GM19438 (cell line): Measurements from ENCODE around the gene USP7.

Source experiments
- ATAC-seq: cut with Tn5 transposase; IDR thresholded peaks from one replicate; pipeline ENCODE4 v1.9.1; 2021; ENCODE audit warnings: low read depth; ENCODE audit not compliant: unreplicated experiment

USP7 gene

DNA sequence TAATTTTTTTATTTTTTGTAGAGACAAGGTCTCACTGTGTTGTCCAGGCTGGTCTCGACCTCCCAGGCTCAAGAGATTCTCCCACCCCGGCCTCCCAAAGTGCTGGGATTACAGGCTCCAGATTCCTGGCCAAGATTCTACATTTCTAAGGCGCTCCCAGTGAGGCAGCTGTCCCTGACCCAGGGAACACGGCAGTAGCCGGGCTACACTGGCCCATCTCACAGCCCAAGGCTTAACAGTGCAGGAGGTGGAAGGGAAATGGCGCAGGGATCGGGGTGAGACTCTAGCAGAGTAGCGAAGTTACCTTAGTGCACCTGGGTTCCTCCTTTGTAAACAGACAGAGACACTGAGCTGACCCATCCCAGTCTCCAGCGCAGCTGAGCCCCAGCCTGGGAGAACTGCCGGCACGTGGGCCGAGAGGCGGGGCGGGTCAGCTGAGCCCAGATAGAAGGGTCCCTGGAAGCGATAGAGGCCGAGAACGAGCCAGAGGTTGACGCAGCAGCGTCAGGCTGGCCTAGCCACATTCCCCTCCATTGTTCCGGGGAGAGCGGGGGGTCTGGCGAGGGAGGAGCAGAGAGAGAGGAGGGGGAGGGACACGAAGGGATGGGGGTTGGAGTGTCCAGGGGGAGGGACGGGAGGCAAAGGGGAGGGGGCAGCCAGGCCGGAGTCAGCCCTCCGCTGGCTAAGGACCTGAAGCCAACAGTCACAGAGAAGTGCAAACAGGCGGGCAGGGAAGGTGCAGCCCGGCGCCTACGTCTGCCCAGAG, 97.4 kb downstream of the USP7 start:
- no peak for ATAC-seq

DNA sequence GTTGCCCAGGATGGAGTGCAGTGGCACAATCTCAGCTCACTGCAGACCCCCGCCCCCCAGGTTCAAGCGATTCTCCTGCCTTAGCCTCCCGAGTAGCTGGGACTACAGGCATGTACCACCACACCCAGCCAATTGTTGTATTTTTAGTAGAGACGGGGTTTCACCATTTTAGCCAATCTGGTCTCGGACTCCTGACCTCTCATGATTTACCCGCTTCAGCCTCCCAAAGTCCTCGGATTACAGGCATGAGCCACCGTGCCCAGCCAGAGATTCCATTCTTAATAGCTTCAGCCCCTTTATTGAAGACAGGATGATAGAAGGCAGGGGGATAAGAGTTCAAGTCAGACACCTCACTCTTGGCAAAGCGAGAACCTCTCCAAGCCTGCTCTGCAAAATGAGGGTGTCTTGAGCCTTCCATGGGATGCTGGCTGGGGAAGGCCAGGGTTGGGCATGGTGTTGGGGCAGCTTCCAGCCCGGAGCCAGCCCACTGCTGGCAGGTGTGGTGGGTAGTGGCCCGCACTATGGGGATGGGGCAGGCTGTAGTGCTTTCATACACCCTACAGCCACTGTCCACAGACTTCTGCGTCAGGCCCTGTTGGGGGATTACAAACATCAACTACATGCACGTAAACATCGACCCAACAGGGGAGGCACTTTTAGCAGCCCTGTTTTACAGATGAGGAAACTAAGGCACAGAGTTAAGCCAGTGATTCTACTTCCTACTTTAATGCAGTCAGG, 98.4 kb downstream of the USP7 start:
- ATAC-seq = no peak

DNA sequence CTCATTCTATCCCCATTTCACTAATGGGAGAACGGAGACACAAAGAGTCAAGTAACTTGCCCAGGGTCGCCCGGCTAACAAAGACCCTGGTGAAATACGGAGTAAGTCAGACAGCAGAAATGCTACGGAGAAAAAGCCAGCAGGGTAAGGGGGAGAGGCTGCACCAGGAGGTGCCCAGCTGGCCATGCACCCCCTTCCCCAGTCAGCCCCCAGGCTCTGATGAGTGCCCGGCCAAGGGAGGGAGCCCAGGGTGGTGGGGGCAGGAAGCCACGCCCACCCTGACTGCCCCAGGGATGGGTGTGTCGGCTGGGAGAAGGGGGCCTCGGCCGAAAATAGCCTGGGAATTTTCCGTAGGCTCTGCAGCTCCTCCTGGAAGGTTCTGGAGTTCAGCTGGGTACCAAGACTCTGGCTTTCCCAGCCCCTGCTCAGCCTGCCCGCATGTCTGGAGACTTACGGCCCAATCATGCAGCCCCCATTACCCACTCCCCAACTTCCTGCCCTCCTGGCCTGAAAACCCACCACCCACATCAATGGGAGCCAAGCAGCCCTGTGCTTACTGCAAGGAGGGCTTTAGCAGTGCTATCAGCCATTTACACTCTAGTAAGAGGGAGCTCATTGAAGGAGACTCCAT, 99.1 kb downstream of the USP7 start:
- ATAC-seq = no peak

DNA sequence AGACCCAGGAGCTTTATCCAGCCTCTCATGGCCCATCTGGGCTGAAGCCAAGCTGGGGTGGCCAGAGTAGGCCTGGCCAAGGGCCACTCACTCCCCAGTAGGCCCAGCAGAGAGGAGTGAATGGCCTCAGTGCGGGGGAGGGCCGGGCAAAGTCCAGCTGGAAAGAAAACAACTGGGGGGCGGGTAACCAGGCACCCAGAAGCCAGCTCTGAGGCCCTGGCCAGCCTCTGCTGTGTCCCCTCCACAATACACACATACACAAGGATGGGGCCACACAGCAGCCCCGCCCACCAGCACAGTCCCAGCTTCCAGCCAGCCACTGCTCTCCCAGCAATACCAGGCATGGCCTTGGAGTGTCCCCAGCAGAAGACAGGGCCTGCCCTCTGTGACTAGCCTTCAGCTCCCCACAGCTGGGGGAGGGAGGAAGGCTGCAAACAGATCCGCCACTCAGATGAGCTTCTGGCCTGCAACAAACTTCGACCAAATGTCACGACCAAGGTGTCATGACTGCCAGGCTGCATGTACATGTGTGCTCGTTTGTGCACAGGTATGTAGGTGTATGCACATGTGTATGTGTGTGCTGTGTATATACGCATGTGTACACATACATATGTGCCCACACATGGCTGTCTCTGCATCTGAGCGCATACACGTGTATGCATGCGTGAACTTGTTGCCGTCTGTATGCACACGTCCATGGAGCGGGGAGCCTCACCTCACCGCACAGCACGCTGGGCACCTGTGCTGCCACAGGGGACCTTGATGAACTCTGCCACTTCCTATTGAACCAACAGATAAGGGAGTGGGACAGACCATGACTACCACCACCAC, 99.9 kb downstream of the USP7 start:
- ATAC-seq = no peak

DNA sequence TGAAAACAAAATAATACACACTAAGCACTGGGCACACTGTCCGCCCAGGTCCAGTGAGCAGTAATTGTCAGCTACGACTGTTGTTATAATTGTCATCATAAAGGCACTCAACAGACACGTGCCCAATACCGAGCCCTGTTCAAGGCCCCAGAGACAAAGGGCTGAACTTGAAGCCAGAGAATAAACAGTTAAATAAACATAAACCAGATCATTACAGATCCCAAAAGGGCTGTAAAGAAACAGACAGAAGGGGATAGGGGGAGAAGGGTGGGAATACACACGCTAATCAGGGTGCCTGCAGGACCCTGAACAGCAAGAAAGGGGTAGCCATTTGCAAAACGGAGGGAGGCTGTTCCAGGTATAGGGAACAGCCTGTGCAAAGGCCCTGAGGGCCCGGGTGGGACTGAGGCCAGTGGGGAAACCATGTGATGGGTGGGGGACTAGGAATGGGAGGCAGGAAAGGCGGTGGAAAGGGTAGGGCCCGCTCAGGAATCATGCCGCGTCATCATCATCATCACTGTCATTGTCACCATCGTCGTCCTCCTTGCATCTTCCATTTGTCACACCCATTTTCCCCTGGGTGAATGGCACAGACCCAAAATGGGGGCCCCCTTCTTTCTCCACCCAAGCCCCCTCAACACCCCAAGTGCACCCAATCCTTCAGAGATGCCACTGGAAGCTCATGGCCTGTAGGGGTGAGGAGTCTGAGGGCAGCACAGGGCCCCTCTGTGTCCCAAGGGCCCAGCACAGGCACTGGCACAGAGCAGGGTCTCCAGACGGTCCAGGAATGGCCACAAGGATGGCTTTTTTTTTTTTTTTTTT, 101.2 kb downstream of the USP7 start:
- ATAC-seq = no peak

DNA sequence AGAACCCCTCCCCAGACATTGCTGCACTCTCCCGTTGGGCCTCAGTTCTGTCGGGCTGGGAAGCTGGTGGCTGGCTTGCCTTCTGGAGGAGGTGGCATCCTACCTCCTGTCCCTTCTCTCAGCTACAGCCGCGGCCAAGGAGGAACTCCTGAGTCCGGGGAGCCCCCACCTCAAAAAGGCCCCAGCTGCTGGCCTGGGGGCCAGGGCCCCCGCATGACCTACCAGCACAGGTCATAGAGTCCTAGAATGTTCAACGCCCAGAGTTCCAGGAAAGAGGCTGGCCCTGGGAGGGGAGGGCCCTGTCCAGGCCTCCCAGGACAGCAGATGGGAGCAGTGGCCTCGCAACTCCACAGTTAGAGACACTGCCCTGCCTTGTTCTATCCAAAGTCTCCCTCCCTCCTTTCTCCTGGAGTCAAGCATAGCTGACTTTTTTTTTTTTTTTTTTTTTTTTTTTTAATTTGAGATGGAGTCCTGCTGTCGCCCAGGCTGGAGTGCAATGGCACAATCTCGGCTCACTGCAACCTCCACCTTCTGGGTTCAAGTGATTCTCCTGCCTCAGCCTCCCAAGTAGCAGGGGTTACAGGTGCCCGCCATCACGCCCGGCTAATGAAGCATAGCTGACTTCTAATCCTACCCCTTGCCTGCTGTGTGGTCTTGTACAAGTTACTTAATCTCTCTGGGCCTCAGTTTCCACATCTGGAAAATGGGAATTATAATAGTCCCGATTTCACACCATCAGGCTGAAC, 102.0 kb downstream of the USP7 start:
- no peak for ATAC-seq

DNA sequence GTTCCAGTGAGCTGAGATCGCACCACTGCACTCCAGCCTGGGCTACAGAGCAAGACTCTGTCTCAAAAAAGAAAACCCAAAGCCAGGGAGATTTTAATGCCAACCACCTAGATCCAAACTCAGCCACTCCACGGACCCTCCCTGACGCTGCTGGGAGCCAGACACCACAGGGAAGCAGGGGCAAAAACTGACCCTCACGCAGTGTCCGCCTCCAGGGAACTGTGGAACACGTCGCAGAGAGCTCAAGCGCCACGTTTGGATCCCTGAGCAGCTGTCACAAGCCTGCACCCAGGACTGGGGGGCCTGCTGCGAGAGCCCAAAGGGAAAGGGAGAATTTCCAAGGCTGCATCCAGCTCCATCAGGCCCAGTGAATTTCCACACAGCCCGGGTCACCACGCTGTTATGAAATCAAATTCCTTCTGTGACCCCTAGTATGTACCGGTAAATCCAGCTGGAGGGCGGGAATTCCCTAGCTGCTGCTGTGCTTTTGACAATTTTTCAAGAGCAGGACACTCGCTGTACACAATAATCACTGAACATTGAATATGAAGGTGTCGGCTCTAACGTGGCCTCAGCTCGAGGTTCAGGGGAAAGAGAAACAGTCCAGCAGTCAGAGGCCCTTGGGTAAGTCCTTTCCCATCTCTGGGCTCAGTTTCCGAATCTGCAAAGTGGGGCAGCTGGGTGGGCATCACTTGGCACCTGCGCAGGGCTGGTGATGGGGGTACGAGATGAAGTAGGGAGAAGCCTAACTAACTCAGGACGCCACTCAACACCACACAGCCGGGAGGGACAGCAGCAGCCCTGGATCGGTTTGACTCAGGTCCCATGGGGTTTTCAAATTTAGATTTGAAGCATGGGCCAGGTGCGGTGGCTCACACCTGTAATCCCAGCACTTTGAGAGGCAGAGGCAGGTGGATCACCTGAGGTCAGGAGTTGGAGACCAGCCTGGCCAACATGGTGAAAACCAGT, 103.5 kb downstream of the USP7 start:
- ATAC-seq = no peak

DNA sequence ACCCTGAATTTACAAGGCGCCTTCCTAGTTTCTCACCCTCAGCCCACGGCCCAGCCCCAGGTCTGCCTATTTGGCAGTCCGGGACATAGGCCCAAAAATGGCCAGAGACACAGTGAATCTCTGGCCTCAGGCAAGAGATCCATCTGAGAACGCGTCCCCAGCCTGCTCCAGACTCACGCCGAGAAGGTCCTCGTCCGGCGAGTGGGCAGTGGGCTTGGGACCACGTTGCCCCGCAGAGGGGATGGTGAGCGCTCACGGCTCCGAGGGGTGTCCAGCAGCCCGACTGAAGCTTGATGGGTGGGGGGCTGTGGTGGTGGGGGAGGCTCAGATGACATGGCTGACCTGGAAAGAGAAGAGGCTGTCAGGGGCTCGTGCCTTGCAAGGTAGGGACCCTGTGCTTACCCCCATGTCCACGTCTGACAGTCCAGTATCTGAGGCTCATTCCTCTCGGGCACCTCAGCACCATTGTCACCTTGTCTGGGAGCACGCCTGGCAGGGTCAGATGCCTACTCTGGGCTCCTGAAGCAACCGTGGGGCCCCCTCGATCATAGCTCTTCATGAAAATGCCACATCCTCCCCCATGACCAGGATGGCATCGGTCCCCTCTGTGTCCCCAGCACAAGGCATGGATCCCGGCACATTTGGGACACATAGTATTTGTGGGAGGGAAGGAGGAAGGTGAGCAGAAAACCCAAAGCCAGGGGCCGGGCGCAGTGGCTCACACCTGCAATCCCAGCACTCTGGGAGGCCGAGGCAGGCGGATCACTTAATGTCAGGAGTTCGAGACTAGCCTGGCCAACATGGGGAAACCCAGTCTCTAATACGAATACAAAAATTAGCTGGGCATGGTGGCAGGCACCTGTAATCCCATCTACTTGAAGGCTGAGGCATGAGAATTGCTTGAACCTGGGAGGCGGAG, 104.5 kb downstream of the USP7 start:
- no peak for ATAC-seq

DNA sequence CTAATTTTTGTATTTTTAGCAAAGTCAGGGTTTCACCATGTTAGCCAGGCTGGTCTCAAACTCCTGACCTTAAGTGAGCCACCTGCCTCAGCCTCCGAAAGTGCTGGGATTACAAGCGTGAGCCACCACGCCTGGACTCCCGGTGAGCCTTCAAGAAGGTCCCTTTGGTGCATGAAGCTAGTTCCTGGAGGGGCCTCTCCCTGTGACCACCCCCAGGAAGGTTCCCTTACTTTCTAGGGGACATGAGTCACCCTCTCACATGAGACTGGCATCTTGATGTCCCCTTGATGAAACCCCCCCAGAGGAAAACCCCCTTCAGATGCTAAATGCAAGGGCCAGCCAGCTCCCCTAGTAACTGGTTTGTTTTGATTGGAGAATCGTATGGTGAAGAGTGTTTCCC, 107.7 kb downstream of the USP7 start:
- ATAC-seq = no peak

DNA sequence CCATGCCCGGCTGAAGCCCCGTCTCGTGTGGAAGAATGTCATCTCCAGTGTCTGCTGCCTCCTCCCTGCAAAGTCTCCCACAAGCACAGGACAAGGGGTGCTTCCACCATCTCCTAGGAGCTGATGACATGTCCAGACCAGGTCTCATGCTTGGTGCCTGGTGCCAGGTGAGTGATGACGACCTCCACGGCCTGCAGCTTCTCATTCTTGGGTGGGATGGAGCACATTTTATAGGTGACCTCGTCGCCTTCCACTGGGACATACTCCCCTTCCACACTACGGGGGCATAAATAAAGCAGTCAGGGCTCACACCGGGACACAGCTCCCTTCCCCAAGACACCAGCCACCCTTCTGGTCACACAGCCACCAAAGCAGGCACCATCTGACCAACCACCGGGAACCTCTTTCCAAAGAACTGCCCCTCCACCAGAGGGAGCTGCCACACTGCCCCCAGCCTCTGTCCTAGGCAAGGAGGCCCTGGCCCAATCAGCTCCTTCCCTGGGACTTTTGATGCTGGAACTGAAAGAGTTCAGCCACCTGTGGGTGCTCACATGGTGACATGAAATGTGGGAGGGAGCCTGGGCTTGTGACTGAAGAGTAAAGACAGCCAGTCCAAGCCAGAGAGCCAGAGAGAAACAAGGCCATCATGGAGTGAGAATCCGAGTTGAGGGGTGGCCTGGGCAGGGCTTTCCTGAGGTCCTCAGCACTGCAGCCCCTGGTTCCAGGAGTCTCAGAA, 108.5 kb downstream of the USP7 start:
- no peak for ATAC-seq

DNA sequence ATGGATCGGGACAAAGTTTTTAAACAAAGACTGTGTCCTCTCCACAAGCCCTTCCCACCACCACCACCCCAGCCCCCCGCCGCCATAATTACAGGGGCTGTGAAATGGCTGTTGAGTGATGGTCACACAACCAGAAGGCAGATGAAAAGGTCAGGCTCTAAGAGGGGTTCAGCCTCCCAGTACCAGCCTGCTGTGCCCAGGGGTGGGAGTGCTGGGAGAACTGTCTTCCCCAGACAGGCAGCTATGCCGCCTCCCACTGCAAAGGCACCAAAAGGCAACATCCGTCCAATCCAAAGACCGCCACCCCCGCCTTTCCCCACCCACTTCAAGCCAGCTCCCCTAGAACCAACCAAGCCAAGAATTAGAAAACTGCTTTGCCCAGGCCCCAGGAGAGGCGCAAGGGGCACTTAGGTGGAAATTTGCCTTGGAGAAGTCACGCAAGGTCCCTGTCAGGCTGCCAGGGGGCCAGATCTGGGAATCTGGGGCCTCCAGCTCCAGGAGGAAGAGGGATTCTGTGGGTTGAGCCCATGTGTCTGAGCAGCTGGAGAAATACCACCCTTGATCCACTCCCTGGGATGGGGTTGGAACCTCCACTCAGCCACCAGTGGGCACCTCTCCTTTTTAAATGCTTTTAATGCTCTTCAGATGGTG, 109.3 kb downstream of the USP7 start:
- ATAC-seq = no peak

DNA sequence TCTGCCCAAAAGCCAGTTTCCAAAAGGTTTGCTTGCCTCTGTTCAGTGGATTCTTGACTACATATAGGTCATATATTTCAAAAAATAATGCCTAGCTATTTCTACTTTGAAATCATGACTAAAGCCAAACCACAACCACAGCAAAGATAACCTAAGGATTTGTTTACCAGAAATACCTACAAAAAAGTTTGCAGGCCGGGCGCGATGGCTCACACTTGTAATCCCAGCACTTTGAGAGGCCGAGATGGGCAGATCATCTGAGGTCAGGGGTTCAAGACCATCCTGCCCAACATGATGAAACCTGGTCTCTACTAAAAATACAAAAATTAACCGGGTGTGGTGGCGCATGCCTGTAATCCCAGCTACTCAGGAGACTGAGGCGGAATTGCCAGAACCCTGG, 110.1 kb downstream of the USP7 start:
- no peak for ATAC-seq

DNA sequence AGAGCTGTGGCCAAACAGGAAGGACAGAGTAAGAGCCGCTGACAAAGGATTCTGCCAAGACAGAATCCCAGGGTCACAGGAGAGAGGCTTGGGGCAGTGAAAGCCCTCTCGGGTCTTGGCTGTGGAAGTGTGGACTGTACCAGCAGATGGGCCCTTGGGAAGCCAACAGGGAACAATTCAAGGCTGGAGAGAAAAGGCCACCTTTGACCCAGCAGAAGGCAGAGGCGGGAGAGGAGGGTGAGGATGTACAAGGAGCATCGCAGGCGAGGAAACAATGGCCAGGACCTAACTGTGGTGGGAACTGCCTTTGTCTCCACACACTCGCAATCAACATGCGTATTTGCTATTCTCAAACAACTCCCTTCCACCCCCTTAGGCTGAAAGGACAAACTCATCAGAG, 110.6 kb downstream of the USP7 start:
- ATAC-seq = no peak

DNA sequence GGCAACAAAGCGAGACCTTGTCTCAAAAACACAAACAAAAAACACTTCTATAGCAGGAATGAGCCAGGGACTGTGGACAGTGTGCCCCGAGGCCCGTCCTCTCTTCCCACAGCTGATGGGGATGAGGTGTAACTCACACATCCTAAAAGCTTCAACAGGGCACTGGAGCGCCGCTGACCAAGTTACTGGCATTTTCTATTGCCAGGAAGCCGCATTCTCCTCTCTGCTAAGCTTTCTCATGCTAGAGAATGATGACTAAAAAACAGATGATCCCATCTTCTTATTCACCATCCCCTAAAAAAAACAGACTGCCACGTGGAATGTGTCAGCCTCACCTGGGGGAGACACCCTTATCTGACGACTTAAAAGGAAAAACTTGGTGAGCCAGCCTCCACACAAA, 111.2 kb downstream of the USP7 start:
- no peak for ATAC-seq

DNA sequence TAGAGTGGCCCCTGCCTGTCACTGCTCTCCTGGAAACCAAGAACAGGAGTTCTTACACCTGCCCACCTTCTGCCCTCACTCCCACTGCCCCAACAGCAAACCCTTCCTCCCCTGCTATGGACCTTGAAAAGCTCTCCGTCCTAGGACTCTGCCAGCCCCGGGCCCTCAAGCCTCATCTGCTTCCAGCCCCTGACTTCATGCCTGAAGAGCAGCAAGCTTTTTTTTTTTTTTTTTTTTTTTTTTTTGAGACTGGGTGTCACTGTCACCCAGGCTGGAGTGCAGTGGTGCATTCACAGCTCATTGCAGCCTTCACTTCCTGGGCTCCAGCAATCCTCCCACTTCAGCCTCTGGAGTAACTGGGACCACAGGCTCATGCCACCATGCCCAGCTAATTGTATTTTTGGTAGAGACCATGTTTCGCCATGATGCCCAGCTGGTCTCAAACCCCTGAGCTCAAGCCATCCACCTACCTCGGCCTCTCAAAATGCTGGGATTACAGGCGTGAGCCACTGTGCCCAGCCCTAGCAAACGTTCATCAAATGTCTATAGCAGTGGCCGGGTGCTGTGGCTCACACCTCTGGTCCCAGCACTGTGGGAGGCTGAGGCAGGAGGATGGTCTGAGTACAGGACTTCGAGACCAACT, 111.8 kb downstream of the USP7 start:
- no peak for ATAC-seq
